ENCODE measurements around the gene TRAK2.

Gene TRAK2

DNA sequence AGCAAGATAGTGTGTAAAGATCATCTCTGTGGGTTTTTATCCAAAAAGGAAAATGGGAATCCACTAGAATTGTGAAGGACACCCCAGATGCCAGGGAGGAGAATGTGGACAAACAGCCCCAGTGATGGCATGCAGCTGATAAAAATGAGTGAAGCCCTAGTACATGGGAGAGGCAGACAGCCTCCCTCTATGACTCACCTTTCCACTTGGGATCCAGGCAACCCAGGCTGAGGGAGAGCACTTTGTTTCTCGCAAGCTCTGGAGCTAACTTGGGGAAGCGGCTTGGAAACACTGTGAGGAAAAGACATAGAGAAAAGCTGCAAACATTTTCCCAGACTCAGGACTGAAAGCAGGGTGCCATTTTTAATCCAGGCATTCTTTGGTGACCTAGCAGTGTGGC is 88.9 kb downstream of the TRAK2 start:
- in situ Hi-C loops (cut with MboI; ENCODE audit: low sequenced_read_pairs): loop anchor here (5.0 kb wide), 1 partner anchor 115 kb away; no protein-coding TSS in a partner anchor

DNA sequence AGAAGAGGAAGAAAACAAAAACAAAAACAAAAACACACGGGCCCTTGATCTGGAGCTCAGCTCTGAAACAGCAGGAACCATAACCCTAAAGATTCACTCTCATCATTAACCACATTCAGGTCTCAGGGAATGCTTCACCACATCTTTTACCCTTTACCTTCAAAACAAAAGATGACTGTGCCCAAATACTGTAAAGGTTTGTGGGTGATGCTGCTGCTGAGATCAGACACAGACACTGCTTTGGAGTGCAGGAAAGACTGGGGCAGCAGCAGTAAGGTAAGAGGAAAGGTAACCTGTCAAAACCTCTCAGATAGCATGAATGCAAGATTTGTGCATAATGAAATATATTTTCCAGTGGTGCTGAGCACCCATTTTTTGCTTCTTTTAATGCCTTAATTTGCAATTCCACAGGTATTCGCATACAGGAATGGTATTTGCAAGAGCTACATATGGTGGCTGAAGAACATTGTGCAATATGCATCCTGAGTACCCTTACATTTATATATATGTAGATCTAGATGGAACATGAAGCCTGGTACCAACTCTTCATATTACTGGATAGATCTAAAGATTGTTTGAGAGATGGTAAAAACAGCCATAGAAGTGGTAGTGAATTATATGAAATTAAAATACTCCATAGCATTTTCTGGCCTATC is 90.1 kb downstream of the TRAK2 start:
- in situ Hi-C loops (cut with MboI; ENCODE audit: low sequenced_read_pairs): loop anchor here (5.0 kb wide), 1 partner anchor 114 kb away; no protein-coding TSS in a partner anchor

DNA sequence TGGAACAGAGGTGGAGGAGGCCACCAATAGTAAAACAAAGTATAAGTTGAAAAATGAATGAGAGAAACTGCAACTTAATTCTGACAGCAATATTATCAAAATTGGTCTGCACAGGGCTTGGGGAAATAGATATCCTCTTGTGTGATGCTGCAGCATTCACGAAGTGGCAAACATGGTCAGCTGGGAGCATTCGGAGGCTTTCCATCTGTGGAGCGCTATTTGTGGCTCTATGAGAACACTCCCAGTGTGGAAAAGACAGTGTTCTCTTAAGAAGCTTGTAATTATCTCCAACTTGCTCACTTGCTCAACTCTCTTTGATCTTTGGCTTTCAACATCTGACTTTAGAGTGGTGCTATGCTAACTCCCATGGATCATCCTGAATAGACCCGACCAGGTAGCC is 91.0 kb downstream of the TRAK2 start:
- in situ Hi-C loops (cut with MboI; ENCODE audit: low sequenced_read_pairs): loop anchor here (5.0 kb wide), 1 partner anchor 113 kb away; no protein-coding TSS in a partner anchor

DNA sequence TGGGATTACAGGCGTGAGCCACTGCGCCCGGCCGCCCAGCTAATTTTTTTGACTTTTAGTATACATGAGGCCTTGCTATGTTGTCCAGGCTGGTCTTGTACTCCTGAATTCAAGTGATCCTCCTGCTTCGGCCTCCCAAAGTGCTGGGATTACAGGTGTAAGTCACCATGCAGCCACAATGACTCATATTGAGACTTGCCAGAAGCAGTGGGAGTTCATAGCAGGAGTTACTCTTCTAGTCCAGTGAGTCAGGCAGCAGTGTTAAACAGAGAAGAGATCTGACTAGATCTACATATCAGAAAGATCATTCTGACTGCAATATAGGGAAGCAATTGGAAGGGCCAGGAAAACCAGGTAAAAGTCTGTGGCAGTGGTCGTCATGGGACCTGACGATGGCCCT is 92.6 kb downstream of the TRAK2 start:
- in situ Hi-C loops (cut with MboI; ENCODE audit: low sequenced_read_pairs): no loop called here

DNA sequence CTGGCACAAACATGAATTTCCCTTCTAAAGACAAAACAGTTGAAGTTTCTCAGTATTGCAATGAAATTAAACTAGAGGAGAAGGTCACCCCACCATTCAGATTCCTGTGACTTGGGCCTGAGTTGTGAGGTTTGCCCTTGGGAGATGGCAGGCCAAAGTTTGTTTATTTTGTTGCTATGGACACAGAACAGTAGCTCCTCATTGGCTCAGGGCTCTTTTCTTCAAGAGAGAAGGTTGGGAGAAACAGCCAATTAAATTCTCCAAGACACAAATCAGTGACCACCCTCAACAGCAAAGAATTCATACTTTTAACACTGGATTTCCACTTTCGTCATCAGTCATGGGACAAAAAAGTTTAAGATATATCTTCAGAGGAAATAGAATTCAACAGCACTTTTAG is 94.0 kb downstream of the TRAK2 start, which contains the start of gene FLACC1:
FLACC1 (minus strand) TSS at position 125 of the 400 bp plus-strand sequence. CDS start 5,941 bp downstream, outside the sequence.
- in situ Hi-C loops (cut with MboI; ENCODE audit: low sequenced_read_pairs): no loop called here

DNA sequence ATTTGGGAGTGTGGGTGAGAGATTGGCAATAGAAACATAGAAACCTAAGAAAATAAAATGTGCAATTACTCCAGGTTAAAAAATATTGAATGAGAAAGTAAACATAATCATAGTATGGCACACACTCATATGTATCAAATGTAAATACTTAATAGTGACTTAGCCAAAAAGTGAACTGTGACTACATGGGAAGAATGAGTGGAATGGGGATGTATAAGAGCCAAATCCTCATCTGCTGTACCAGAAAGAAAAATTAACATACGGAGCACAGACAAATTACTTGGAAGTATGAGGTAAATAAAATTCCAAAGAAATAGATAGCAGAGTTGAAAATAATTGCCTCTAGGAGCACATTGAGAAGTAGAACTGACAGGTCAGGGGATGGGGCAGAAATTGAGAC is 98.1 kb downstream of the TRAK2 start:
- in situ Hi-C loops (cut with MboI; ENCODE audit: low sequenced_read_pairs): no loop called here

DNA sequence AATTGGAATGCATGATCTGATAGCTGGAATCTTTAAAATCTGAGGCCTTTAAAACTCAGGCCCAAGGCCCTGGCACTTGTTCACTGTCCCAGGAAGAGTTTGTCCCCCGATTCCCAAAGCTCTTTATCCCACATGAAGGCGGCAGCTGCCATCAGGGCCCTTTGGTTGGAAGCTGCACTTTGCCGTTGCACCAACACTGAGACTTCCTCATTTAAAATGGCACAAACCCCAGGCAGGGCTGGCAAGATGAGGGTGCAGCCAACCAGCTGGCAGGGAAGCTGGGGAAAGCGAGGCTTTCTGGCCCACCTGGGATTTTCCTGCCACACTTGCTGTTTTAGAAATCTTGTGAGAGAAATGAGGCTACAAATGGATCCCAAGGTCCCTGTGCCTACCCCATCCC is 100.4 kb downstream of the TRAK2 start:
- in situ Hi-C loops (cut with MboI; ENCODE audit: low sequenced_read_pairs): no loop called here

DNA sequence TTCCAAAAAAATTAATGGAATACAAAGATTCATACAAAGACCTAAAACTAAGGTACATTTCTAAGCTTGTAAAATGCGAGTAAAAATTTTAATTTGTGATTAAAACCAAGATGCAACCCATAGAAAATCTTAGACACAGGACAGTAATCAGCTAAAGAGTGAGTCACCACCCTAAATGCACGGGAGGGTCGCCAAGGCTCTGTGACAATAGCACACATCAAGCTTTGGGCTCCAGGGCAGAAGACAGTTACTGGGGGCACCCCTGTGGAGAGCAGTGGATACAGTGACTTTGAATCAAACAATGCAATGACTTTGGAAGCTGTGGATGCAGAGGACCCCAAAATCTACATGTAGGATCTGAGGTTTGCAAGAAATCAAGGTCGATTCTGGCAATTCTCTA is 101.7 kb downstream of the TRAK2 start:
- in situ Hi-C loops (cut with MboI; ENCODE audit: low sequenced_read_pairs): no loop called here

DNA sequence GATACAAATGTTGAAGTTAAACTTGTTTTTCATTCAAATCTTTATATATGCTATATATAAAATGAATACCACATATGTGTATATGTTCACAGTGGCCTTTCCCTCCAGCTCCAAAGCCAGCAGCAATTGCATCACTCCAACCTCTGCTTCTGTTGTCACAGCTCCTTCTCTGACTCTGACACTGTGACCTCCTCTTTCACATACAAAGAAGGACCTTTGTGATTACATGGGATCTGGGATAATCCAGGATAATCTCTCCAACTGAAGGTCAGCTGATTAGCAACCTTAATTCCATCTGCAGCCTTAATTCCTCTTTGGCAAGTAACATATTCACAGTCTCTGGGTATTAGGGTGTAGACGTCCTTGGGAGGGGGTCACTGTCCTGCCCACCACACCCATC is 102.5 kb downstream of the TRAK2 start:
- in situ Hi-C loops (cut with MboI; ENCODE audit: low sequenced_read_pairs): no loop called here

DNA sequence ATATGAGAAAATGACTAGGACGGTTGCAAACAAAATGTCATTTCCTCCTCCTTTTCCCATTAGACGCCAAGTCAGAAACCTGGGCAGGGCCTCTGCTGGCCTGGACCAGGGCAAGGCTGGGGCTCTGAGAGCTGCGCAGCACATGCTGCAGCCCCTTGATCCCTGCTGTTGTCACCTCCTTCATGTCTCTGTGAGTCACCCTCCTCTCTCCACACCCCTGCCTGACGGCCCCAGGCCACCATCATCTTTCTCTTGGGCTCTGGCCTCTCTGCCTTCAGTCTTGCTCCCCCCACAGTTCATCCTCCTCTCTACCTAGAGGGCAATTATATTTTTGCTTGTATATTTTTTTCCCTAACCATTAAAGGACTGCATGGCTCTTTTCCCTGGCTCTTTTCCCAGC is 104.1 kb downstream of the TRAK2 start:
- in situ Hi-C loops (cut with MboI; ENCODE audit: low sequenced_read_pairs): no loop called here

DNA sequence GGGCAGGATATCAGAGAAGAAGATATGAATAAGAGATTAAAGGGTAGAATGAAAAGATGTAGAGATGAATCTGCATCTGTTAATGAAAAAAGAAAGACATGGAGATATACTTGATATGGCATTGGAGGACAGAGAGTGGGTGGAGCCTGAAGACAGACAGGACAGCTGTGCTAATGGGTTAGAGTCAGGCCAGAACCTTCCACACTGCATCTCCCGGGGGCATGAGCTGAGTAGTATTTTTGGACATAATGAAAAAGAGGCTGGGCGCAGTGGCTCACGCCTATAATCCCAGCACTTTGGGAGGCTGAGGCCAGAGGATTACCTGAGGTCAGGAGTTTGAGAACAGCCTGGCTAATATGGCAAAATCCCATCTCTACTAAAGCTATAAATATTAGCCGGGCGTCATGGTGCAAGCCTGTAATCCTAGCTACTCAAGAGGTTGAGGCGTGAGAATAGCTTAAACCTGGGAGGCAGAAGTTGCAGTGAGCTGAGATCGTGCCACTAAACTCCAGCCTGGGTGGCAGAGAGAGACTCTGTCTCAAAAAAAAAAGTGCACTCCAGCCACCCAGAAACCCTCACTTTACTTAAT is 105.5 kb downstream of the TRAK2 start:
- in situ Hi-C loops (cut with MboI; ENCODE audit: low sequenced_read_pairs): no loop called here

DNA sequence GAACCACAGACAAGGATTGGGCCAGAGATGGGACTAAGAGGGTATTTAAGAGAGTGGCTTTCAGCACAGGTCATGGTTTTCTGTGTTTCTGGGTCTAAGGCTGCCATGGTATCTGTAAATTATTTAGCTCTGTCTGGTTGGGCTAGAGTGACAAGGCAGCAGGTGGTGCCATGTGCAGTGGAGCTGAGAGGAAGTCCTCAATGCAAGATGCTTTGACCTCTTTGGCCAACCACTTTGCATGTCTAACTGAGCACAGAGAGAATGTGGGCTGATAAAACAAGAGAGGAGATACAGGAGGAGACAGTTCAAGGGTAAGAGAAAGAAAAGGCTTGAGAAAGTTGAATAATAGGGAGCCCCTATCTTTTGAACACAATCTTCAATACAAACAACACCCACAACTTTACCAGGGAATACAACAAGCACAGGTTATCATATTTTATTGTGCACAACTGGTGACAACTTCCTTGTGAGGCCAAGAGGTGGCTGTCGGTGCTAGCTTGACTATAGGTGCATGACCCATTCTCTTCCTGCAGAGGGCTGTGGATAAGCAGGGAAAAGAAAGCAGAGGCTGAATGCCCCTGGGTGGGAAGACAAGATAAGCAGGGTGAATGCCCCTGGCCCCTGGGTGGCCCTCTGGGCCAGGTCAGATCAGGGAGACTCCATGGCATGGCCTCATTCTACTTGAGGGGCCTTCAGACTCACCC is 106.4 kb downstream of the TRAK2 start:
- in situ Hi-C loops (cut with MboI; ENCODE audit: low sequenced_read_pairs): no loop called here

DNA sequence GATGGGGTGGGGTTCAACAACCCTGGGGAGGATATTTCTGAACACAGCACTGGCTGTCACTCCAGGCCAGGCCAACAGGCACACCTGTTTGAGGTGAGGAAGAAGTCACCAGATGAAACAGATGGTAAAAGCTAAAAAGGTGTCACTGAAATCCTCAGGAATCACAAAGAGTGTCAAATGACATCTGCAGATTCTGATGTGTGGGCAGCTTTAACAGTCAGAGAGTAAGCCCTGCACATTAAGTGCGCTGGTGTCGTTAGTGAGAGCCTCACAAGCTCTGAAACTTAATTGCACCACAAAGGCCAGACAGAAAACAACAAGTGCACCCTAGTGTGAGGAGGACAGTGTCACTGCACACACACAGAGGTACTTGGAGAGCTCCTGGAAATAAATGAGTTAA is 107.7 kb downstream of the TRAK2 start:
- in situ Hi-C loops (cut with MboI; ENCODE audit: low sequenced_read_pairs): no loop called here

DNA sequence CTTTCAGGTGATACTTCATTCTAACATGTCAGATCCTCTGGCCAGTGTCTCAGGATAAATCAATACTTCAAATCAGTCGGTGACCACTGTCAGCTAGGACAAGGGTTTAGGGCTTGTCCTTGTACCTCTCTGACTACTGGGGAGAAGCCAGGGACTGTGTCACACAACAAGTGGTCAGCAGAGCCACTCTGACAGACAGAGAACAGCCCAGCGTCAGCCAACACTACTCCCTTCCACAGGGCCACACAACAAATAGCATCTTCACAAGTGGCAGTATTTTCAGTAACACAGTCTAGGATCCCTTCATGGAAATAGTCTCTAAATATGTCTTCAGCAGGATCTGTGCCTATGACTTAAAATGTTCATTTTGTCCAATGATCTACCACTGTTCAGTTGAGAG is 108.3 kb downstream of the TRAK2 start:
- in situ Hi-C loops (cut with MboI; ENCODE audit: low sequenced_read_pairs): no loop called here

DNA sequence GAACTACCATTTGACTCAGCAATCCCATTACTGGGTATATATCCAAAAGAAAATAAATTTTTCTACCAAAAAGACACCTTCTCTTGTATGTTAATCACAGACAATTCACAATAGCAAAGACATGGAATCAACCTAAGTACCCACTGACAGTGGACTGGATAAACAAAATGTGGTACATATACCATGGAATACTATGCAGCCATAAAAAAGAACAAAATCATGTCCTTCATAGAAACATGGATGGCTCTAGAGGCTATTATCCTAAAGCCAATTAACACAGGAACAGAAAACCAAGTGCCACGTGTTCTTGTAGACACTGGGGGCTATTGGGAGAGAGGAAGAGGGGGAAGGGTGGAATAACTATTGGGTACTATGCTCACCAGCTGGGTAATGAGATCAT is 121.8 kb downstream of the TRAK2 start:
- in situ Hi-C loops (cut with MboI; ENCODE audit: low sequenced_read_pairs): no loop called here

DNA sequence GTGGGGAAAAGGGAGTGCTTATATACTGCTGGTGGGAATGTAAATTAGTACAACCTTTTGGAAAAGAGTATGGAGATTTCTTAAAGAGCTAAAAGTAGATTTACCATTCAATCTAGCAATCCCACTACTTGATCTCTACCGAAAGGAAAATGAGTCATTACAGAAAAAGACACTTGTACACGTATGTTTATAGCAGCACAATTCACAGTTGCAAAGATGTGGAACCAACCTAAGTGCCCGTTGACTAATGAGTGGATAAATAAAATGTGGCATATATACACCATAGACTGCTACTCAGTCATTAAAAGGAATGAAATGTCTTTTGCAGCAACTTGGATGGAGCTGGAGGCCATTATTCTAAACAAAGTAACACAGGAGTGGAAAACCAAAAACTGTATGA is 123.6 kb downstream of the TRAK2 start:
- in situ Hi-C loops (cut with MboI; ENCODE audit: low sequenced_read_pairs): no loop called here

Measured in HL-60/S4 treated with retinoic acid at 250 ng/mL for 4 days and 3 days (cell line).